Astrocyte (in vitro differentiated cells and primary cell): Measurements from ENCODE around the gene DENND6A. TPM values are rescaled to one million over a fixed set of nuclear protein-coding genes. Genes with fewer than 3 reads are reported as not detected.

ENCODE experiments used
- DNase-seq: peaks from one replicate; pipeline ENCODE4 v3.0.0-alpha.2; 2010; ENCODE audit warnings: low read depth
- FAIRE-seq: peaks from 2 replicates; lab custom pipeline; 2011; peaks lifted over from hg19 to GRCh38; lab: Jason Lieb, UNC
- H2AFZ ChIP-seq: 2 replicates; pipeline ENCODE4 v1.6.0; 2012; ENCODE audit warnings: low read depth, low read length, inconsistent platforms
- H3K27ac ChIP-seq: 2 replicates; pipeline ENCODE4 v1.5.1; 2011; ENCODE audit warnings: low read depth, low read length, inconsistent platforms
- H3K27me3 ChIP-seq: 2 replicates; pipeline ENCODE4 v1.6.0; 2011; ENCODE audit warnings: low read length, inconsistent platforms; ENCODE audit not compliant: insufficient read depth
- H3K36me3 ChIP-seq: 2 replicates; pipeline ENCODE4 v1.5.1; 2011; ENCODE audit warnings: low read length, inconsistent platforms; ENCODE audit not compliant: insufficient read depth
- H3K4me1 ChIP-seq: 2 replicates; pipeline ENCODE4 v1.5.1; 2011; ENCODE audit warnings: low read length, inconsistent platforms; ENCODE audit not compliant: insufficient read depth
- H3K4me2 ChIP-seq: 2 replicates; pipeline ENCODE4 v1.6.0; 2012; ENCODE audit warnings: low read length, inconsistent platforms
- H3K4me3 ChIP-seq: 2 replicates; pipeline ENCODE4 v1.5.1; 2011; ENCODE audit warnings: low read depth, mild to moderate bottlenecking, low read length, inconsistent platforms; ENCODE audit not compliant: insufficient read depth
- H3K79me2 ChIP-seq: 2 replicates; pipeline ENCODE4 v1.6.0; 2012; ENCODE audit warnings: mild to moderate bottlenecking, low read length, inconsistent platforms; ENCODE audit not compliant: insufficient read depth
- H3K9ac ChIP-seq: 2 replicates; pipeline ENCODE4 v1.6.0; 2012; ENCODE audit warnings: mild to moderate bottlenecking, low read length, inconsistent platforms
- H3K9me3 ChIP-seq: 2 replicates; pipeline ENCODE4 v1.5.1; 2012; ENCODE audit warnings: low read depth, mild to moderate bottlenecking, low read length, inconsistent platforms; ENCODE audit not compliant: insufficient read depth
- H4K20me1 ChIP-seq: 2 replicates; pipeline ENCODE4 v1.6.0; 2012; ENCODE audit warnings: low read length, inconsistent platforms; ENCODE audit not compliant: insufficient read depth
- H3K27ac Mint-ChIP-seq: one replicate; pipeline ENCODE4 v1.8.0; 2021; ENCODE audit warnings: mild to moderate bottlenecking, mixed read lengths; ENCODE audit not compliant: unreplicated experiment
- H3K27me3 Mint-ChIP-seq: one replicate; pipeline ENCODE4 v1.8.0; 2021; ENCODE audit warnings: low read depth, mixed read lengths; ENCODE audit not compliant: unreplicated experiment
- H3K36me3 Mint-ChIP-seq: one replicate; pipeline ENCODE4 v1.8.0; 2021; ENCODE audit warnings: low read depth, mixed read lengths; ENCODE audit not compliant: unreplicated experiment
- H3K4me1 Mint-ChIP-seq: one replicate; pipeline ENCODE4 v1.8.0; 2021; ENCODE audit warnings: low read depth, mixed read lengths; ENCODE audit not compliant: unreplicated experiment
- H3K4me3 Mint-ChIP-seq: one replicate; pipeline ENCODE4 v1.8.0; 2021; ENCODE audit warnings: mild to moderate bottlenecking, moderate library complexity, mixed read lengths; ENCODE audit not compliant: unreplicated experiment
- H3K9me3 Mint-ChIP-seq: one replicate; pipeline ENCODE4 v1.8.0; 2021; ENCODE audit warnings: mild to moderate bottlenecking, mixed read lengths; ENCODE audit not compliant: unreplicated experiment
- CTCF ChIP-seq: IDR thresholded peaks from 2 replicates; pipeline ENCODE4 v1.5.1; 2011; ENCODE audit warnings: low read depth, mild to moderate bottlenecking, inconsistent platforms, low read length, moderate library complexity; ENCODE audit not compliant: insufficient read depth
- EZH2 ChIP-seq: IDR thresholded peaks from 2 replicates; pipeline ENCODE4 v1.6.1; 2012; ENCODE audit warnings: mild to moderate bottlenecking, low read length, inconsistent platforms; ENCODE audit not compliant: insufficient read depth
- total RNA-seq: library from RNA; stranded (reverse); gene quantifications from 2 replicates; pipeline ENCODE4 v1.2.1, GENCODE V29; 2021

DENND6A gene
- total RNA-seq, 1 donor from 2014 or later, result 6.6 TPM

GRCh38 chr3:57731311-57731710 is 38.4 kb upstream of the DENND6A start:
- H3K4me3 ChIP-seq, result no peak overlapping the region
- FAIRE-seq, result no peak
- H3K4me2 ChIP-seq, result no peak overlapping the region
- H2AFZ ChIP-seq, result no peak overlapping the region
- H3K4me1 ChIP-seq, result peaks cover 2% of the 10 kb centered on the region
- TF ChIP-seq EZH2, result no peak
- TF ChIP-seq CTCF, result no peak
- DNase-seq, result peak; percentile 59
- Mint-ChIP-seq H3K36me3 (no peaks in the 10 kb centered on the region), H3K27ac (no peak overlapping the region), H3K4me3 (no peak overlapping the region), H3K27me3 (no peaks in the 10 kb centered on the region), H3K9me3 (no peaks in the 10 kb centered on the region), H3K4me1 (peaks cover 10% of the 10 kb centered on the region)
- no peaks in the 10 kb centered on the region for H3K9me3 ChIP-seq
- H3K27me3 ChIP-seq, result no peaks in the 10 kb centered on the region
- H3K9ac ChIP-seq, result no peak overlapping the region
- H4K20me1 ChIP-seq, result no peaks in the 10 kb centered on the region
- H3K36me3 ChIP-seq, result no peaks in the 10 kb centered on the region
- no peaks in the 10 kb centered on the region for H3K79me2 ChIP-seq
- no peak overlapping the region for H3K27ac ChIP-seq

- Histone ChIP-seq H3K79me2 (no peaks in the 10 kb centered on the region), H3K9me3 (no peaks in the 10 kb centered on the region), H3K36me3 (no peaks in the 10 kb centered on the region), H3K27me3 (no peaks in the 10 kb centered on the region), H4K20me1 (no peaks in the 10 kb centered on the region), H3K27ac (no peak overlapping the region), H3K4me1 (peaks cover 2% of the 10 kb centered on the region), H3K4me3 (no peak overlapping the region), H3K4me2 (no peak overlapping the region), H2AFZ (no peak overlapping the region), H3K9ac (no peak overlapping the region)
- H3K27ac Mint-ChIP-seq, result no peak overlapping the region
- DNase-seq, result no peak
- H3K9me3 Mint-ChIP-seq, result no peaks in the 10 kb centered on the region
- peaks cover under 1% of the 10 kb centered on the region for H3K27me3 Mint-ChIP-seq
- no peaks in the 10 kb centered on the region for H3K36me3 Mint-ChIP-seq
- H3K4me1 Mint-ChIP-seq, result peaks cover 10% of the 10 kb centered on the region
- no peak for FAIRE-seq
- no peak for TF ChIP-seq EZH2
- TF ChIP-seq CTCF, result no peak
- no peak overlapping the region for H3K4me3 Mint-ChIP-seq
These were observed 37.8 kb upstream of the DENND6A start for GRCh38 chr3:57730682-57731081.

GRCh38 chr3:57729334-57730045 is 36.6 kb upstream of the DENND6A start:
- Histone ChIP-seq H3K27me3 (no peaks in the 10 kb centered on the region), H3K9ac (no peak overlapping the region), H3K79me2 (no peaks in the 10 kb centered on the region), H2AFZ (no peak overlapping the region), H3K9me3 (no peaks in the 10 kb centered on the region), H3K27ac (no peak overlapping the region), H3K36me3 (no peaks in the 10 kb centered on the region), H3K4me3 (no peak overlapping the region), H4K20me1 (no peaks in the 10 kb centered on the region), H3K4me1 (peaks cover 2% of the 10 kb centered on the region), H3K4me2 (no peak overlapping the region)
- no peak for TF ChIP-seq EZH2
- TF ChIP-seq CTCF, result no peak
- H3K27ac Mint-ChIP-seq, result no peak overlapping the region
- no peaks in the 10 kb centered on the region for H3K36me3 Mint-ChIP-seq
- FAIRE-seq, result peak; percentile 43
- H3K4me1 Mint-ChIP-seq, result peaks cover 10% of the 10 kb centered on the region
- peaks cover 2% of the 10 kb centered on the region for H3K27me3 Mint-ChIP-seq
- no peaks in the 10 kb centered on the region for H3K9me3 Mint-ChIP-seq
- no peak overlapping the region for H3K4me3 Mint-ChIP-seq
- peak; percentile 72 for DNase-seq
